Right renal pelvis (tissue), 4 donors: ENCODE results near the gene DEFB119. TPM values are rescaled to one million over a fixed set of nuclear protein-coding genes. Genes with fewer than 3 reads are reported as not detected.
"Not testable (repeated sequence)": the region's sequence is repeated elsewhere in the genome, so short reads cannot be mapped to it uniquely, and the experiment has no call there.

Experiments used
- DNase-seq, 4 donors: peaks; one replicate each; pipeline ENCODE4 v3.0.0-alpha.2; 2013; ENCODE audit warnings: low read depth in 4 of 4, low spot score in 3 of 4, missing footprints in 1 of 4
- polyA plus RNA-seq, 4 donors: library from polyadenylated mRNA; unstranded; fragments of 120-200 nt; gene quantifications; one replicate each; pipeline ENCODE4 v1.2.1, GENCODE V29; 2013; ENCODE audit not compliant: insufficient read length in 4 of 4

Gene DEFB119, protein sequence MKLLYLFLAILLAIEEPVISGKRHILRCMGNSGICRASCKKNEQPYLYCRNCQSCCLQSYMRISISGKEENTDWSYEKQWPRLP
- polyA plus RNA-seq: not detected

DNA sequence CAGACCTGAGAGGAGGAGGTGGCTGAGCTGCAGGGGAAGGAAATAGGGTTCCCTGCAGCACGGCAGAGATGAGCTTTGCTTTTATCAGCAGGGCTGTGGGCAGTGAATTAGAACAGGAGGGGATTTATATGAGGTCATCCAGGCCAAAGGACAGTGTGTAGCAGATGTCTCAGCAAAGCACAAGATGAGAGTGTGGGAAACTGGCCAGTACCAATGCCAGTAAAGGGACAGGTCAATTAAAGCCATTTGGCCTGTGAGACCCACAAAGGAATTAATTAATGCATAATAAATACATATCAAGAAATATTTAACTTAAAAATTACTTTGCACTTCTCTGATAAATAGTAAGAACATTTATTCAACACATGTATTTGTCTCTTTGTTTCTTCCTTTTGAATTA is at the start of gene DEFB119:
TSS of gene DEFB119 (minus strand) at position 101 of the 400 bp plus-strand sequence. CDS start 107 bp downstream, outside the sequence.
- DNase-seq: no peak

DNA sequence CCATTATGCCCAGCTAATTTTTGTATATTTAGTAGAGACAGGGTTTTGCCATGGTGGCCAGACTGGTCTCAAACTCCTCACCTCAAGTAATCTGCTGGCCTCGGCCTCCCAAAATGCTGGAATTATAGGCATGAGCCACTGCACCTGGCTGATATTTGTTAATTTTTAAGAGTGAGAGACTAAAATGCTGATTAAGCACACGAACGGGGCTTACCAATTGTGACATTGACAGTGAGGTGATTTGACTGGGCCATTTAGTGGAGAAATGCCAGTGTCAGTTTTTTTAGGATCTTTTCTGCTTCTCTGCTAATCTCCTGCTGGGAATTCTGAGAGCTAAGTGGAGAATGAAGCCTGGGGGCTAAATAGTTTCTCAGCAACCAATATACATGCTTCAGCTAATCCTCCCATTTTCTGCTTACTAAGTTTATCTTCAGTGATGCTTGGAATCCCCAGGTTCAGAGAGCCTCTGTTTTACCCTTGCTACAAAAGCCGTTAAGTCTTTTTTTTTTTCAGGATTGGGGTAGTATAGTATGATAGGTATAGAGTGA is 40.3 kb upstream of the DEFB119 start:
- DNase-seq: no peak

DNA sequence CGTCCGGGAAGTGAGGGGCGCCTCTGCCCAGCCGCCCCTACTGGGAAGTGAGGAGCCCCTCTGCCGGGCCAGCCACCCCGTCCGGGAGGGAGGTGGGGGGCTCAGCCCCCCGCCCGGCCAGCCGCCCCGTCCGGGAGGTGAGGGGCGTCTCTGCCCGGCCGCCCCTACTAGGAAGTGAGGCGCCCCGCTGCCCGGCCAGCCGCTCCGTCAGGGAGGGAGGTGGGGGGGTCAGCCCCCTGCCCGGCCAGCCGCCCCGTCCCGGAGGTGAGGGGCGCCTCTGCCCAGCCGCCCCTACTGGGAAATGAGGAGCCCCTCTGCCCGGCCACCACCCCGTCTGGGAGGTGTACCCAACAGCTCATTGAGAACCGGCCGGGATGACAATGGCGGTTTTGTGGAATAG is 37.2 kb upstream of the DEFB119 start:
- not testable (repeated sequence) for DNase-seq

- DNase-seq: not testable (repeated sequence)
Measured at GRCh38 chr20:31426891-31427551, 36.6 kb upstream of the DEFB119 start.

GRCh38 chr20:31425797-31426196 is 35.4 kb upstream of the DEFB119 start:
- DNase-seq: no peak

DNA sequence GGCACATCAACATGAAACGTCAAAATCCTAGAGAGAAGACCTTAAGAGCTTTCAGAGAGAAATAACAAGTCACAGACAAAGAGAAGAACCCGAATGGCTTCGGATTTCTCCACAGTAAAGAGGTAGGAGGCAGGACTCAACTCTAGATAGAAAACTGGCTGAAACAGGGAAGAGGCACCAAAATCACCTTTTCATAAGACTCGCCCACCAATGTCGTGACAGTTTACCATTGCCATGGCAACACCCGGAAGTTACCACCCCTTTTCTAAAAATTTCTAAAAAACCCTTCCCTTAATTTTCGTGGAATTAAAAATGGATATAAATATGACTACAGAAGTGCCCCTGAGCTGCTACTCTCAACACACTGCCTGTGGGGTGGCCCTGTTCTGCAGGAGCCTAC is 27.9 kb upstream of the DEFB119 start:
- no peak for DNase-seq

DNA sequence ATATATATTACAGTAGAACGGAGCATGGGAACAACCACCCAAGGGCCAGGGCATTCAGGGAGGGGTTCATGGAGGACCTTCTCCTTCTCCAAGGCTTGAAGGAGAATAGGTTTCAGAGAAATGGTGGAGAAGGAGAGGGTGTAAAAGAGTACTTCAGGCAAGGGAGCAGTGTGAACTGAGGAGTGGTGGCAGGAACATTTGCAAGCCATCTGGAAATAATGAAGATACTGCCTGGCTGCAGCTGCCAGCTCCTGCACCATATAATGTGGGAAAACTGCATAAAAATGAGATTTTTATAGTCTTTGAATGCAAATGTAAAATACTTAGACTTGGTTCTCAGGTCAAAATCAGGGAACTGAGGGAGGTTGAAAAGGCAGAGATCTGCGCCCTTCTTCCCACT is 25.3 kb upstream of the DEFB119 start:
- DNase-seq: no peak

DNA sequence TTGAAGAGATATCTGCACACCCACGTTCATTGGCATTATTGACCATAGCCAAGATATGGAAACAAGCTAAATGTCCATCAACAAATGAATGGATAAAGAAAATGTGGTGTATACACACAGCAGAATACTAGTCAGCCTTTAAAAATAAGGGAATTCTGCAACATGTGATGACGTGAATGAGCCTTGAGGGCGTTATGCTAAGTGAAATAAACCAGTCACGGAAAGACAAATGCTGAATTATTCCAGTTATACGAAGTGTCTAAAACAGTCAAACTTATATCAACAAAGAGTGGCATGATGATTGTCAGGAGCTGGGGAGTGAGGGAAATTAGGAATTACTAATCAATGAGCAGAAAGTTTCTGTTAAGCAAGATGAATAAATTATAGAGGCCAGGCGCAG is 24.0 kb upstream of the DEFB119 start:
- DNase-seq: no peak

DNA sequence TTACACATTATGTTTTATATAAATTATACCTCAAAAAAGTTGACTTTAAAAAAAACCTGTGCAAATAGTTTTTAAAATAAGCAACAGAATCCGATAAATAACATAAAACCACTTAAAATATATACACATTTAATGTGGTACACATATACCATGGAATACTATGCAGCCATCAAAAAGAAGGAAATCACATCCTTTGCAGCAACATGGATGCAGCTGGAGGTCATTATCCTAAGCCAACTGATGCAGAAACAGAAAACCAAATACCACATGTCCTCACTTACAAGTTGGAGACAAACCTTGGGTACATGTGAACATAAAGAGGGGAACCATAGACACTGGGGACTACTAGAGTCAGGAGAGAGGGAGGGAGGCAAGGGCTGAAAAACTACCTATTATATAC is 19.6 kb upstream of the DEFB119 start:
- DNase-seq: no peak

DNA sequence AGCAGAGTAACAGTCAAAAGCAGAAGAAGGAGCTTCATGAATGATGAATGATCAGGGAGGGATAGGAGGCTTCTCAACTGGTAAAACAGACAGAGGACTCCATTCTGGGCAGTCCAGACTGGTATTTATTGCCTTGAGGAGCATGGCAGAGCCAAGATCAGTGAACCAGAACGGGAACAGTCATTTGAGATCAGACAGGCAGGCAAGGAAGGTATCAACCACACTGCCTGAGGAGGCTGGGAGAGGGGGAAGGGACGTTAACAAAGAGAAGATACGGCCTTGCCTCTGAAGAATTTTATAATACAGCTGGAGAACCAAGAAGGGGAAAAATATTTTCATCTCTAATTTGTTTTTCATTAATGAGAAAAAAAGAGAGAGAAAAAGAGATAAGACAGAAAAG is 15.7 kb upstream of the DEFB119 start, which contains the start of gene DEFB121:
TSS of gene DEFB121 (minus strand) at position 101 of the 400 bp plus-strand sequence. CDS start at position 38, 63 bp downstream.
- DNase-seq: no peak

DNA sequence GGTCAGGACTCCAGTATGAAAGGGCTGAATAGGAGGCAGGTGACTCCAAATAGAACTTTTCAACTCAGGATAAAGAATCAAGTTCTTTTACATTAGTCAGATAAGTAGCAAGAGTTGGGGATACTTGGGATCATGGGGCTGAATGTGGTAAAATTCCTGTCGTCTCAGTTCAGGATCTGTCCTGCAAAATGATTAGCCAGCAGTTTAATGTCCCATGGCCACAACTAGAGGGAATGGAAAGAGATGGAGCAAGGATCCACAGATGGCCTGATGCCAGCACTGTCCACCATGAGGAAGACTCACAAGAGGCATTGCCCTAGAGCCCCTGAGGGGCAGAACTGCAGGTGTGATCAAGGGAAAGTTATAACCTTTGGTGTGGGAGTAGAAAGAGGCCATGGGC is 13.5 kb upstream of the DEFB119 start:
- no peak for DNase-seq

- DNase-seq: no peak
Measured at GRCh38 chr20:31394900-31395299, 4.5 kb upstream of the DEFB119 start.

- no peak for DNase-seq
Measured at GRCh38 chr20:31392836-31393235, 2.4 kb upstream of the DEFB119 start.

- DNase-seq: no peak
Measured at GRCh38 chr20:31374346-31374745, 16.0 kb downstream of the DEFB119 start.

DNA sequence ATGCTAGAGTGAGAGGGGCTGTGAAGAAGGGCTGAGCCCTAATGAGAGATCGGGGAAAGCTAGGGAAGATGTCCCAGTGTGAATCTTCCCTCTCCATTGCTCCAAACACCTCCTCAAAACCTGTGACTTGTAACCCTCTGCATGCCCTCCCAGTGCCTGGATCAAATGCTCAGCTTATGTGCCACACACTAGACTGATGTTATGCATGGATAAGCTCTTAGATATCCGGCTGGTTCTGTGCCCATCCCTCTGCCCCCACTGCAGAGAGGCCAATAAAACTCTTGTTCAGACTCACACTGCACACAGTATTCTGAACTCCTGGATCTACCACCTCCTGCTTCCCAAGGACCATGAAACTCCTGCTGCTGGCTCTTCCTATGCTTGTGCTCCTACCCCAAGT is 22.1 kb downstream of the DEFB119 start, which contains the start of gene DEFB118:
TSS of gene DEFB118 (plus strand) at position 301 of the 400 bp plus-strand sequence. CDS start at position 351, 50 bp downstream.
- no peak for DNase-seq

GRCh38 chr20:31364272-31364671 is 26.1 kb downstream of the DEFB119 start:
- DNase-seq: not testable (repeated sequence)

DNA sequence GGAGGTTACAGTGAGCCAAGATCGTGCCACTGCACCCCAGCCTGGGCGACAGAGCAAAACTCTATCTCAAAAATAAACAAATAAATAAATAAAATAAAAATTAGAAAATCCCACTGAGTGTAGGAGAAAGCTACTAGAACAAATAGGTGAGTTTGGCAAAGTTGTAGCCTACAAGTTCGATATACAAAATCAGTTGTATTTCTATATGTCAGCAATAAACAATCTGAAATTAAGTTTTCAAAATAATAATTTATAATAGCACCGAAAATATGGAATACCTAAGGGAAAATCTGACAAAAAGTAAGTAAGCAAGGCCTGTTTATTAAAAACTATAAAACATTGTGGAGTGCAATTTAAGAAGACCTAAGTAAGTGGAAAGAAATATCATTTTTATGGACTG is 27.1 kb downstream of the DEFB119 start:
- no peak for DNase-seq

DNA sequence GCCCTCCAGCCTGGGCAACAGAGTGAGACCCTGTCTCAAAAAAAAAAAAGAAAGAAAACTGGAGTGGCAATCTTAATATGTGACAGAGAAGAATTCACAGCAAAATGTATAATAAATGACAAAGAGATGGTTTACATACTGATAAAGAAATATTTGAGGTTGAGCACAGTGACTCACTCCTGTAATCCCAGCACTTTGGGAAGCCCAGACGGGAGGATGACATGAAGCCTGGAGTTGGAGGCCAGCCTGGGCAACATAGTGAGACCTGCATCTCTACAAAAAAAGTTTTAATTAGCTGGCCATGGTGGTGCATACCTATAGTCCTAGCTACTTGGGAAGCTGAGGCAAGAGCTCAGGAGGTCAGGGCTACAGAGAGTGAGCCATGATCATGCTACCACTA is 34.4 kb downstream of the DEFB119 start:
- DNase-seq: no peak

DNA sequence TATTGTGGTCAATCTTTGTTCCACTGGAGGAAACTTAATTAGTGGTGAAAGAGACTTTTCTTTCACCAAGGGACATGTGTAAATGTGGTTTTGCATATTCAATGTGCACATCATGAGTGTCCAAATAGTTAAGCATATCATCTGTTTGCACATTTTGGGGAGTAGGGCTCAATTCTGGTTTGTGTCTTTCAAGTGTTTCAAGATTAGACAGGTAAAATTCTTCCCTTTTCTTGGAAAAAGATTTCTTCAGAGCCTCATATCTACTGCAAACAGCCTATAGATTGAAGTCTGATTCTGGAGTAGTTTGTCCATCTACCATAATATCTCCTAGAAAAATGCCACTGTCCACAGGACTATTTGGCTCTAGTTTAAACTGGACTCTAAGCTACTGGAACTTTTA is 48.9 kb downstream of the DEFB119 start:
- DNase-seq: no peak

DNA sequence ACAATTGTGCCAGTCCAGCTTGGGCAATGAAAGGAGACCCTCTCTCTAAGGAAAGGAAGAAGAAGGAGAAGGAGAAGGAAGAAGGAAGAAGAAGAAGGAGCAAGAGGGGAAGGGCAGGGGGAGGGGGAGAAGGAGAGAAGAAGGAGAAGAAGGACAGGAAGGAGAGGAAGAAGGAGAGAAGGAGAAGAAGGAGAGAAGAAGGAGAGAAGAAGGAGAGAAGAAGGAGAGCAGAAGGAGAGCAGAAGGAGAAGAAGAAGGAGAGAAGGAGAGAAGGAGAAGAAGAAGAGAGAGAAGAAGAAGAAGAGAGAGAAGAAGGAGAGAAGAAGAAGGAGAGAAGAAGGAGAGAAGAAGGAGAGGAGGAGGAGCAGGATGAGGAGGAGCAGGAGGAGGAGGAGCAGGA is 59.5 kb downstream of the DEFB119 start:
- no peak for DNase-seq
